ENCODE results near the gene OPHN1.

GRCh38 chrX:68409194-68409593, 24.1 kb downstream of the OPHN1 start:
- TF ChIP-seq POLR2A (IDR thresholded peaks at IDR 0.05) (no peak), CTCF (IDR thresholded peaks at IDR 0.05) (no peak)

All from lower leg skin (tissue), 3 donors.